Thymus (tissue), 14 donors: ENCODE results near the gene VWA3B. TPM values are rescaled to one million over a fixed set of nuclear protein-coding genes. Genes with fewer than 3 reads are reported as not detected.
"Not testable (repeated sequence)": the region's sequence is repeated elsewhere in the genome, so short reads cannot be mapped to it uniquely, and the experiment has no call there.

Experiments used
- DNase-seq, 9 donors: peaks; one replicate each; pipeline ENCODE4 v3.0.0-alpha.2; 2013; ENCODE audit warnings: low spot score in 9 of 9, low read depth in 6 of 9, missing footprints in 1 of 9
- H3K27ac ChIP-seq, 2 donors: one replicate each; pipeline ENCODE4 v1.5.1; 2013; ENCODE audit warnings: control low read depth in 1 of 2, low read depth in 1 of 2, low read length in 1 of 2, mild to moderate bottlenecking in 1 of 2, moderate library complexity in 1 of 2
- H3K27me3 ChIP-seq, 2 donors: one replicate each; pipeline ENCODE4 v1.5.1; 2013; ENCODE audit warnings: low read length in 1 of 2; ENCODE audit not compliant: control insufficient read depth in 2 of 2, insufficient read depth in 1 of 2
- H3K36me3 ChIP-seq, 2 donors: one replicate each; pipeline ENCODE4 v1.5.1; 2013; ENCODE audit warnings: low read length in 1 of 2, mild to moderate bottlenecking in 1 of 2, moderate library complexity in 1 of 2; ENCODE audit not compliant: control insufficient read depth in 2 of 2, insufficient read depth in 2 of 2
- H3K4me1 ChIP-seq, 2 donors: one replicate each; pipeline ENCODE4 v1.5.1; 2013; ENCODE audit warnings: low read length in 2 of 2; ENCODE audit not compliant: control insufficient read depth in 2 of 2, insufficient read depth in 2 of 2
- H3K4me3 ChIP-seq, 2 donors: one replicate each; pipeline ENCODE4 v1.5.1; 2013; ENCODE audit warnings: low read length in 2 of 2, control low read depth in 1 of 2, mild to moderate bottlenecking in 1 of 2
- H3K9me3 ChIP-seq, 2 donors: one replicate each; pipeline ENCODE4 v1.5.1; 2013; ENCODE audit warnings: low read length in 1 of 2, mild to moderate bottlenecking in 1 of 2; ENCODE audit not compliant: control insufficient read depth in 2 of 2, insufficient read depth in 1 of 2
- WGBS: extraction: QIAGEN DNeasy Blood & Tissue Kit; methylation state at CpG from one replicate; pipeline ENCODE4 v1.1.7; 2013; 5-methylcytosine and 5-hydroxymethylcytosine counted together
- long read RNA-seq, 10 donors: transcript quantifications; one replicate each; lab custom pipeline, GENCODE V29; 2026
- polyA plus RNA-seq: library from polyadenylated mRNA; stranded (reverse); fragments of 200-250 nt; gene quantifications from one replicate; pipeline ENCODE4 v1.2.3, GENCODE V29; 2013
- total RNA-seq: library from RNA; stranded (reverse); fragments of 120-200 nt; gene quantifications from one replicate; pipeline ENCODE4 v1.2.4, GENCODE V29; 2013
- donor health status: healthy.

Gene VWA3B
- 3.2 TPM for total RNA-seq
- polyA plus RNA-seq: 0.30 TPM
- long read RNA-seq, donor 1: 0 reads
- long read RNA-seq, donor 2: 0 reads
- long read RNA-seq, donor 3: 0 reads
- long read RNA-seq, donor 4: 0 reads
- long read RNA-seq, donor 5: 0 reads
- long read RNA-seq, donor 6, partial matches to known transcripts: 0 of 1 reads
- long read RNA-seq, donor 6, other reads (novel, unspliced or antisense): 0 of 1 reads
- long read RNA-seq, donor 7: 0 reads
- long read RNA-seq, donor 8: 0 reads
- long read RNA-seq, donor 9: 0 reads
- long read RNA-seq, donor 10: 0 reads

GRCh38 chr2:98086491-98087446 lies at the start of gene VWA3B:
VWA3B (plus strand) TSS chr2:98087167; CDS start chr2:98093093, 5,926 bp downstream.
- no peaks in the 10 kb centered on the region for H3K36me3 ChIP-seq
- peaks cover 0 to 5% of the 10 kb centered on the region in 2 donors for H3K9me3 ChIP-seq
- peaks cover 9 to 22% of the 10 kb centered on the region in 2 donors for H3K4me1 ChIP-seq
- peaks cover 5 to 27% of the 10 kb centered on the region in 2 donors for H3K27me3 ChIP-seq
- peak within 1 kb of the TSS; percentile 34 to 37 for H3K4me3 ChIP-seq
- WGBS: 7% methylated on average over 74 of the region's 74 CpGs
- peak in 6 of 9 donors; percentile 15 to 59 (median 35) for DNase-seq
- no peak within 1 kb of the TSS for H3K27ac ChIP-seq

- Histone ChIP-seq H3K27me3 (peaks cover 0 to 4% of the 10 kb centered on the region in 2 donors), H3K9me3 (no peaks in the 10 kb centered on the region), H3K36me3 (no peaks in the 10 kb centered on the region), H3K4me3 (no peak overlapping the region), H3K27ac (no peak overlapping the region), H3K4me1 (no peaks in the 10 kb centered on the region)
- 96% methylated on average over 2 of the region's 2 CpGs for WGBS
- DNase-seq: no peak
Observed at GRCh38 chr2:98037206-98037605, 49.8 kb upstream of the VWA3B start.

GRCh38 chr2:98037666-98038336 lies 49.2 kb upstream of the VWA3B start:
- no peak overlapping the region for H3K4me3 ChIP-seq
- H3K36me3 ChIP-seq: no peaks in the 10 kb centered on the region
- DNase-seq: no peak
- H3K9me3 ChIP-seq: no peaks in the 10 kb centered on the region
- peaks cover 0 to 4% of the 10 kb centered on the region in 2 donors for H3K27me3 ChIP-seq
- 96% methylated on average over 2 of the region's 2 CpGs for WGBS
- H3K4me1 ChIP-seq: no peaks in the 10 kb centered on the region
- no peak overlapping the region for H3K27ac ChIP-seq

- Histone ChIP-seq H3K9me3 (no peaks in the 10 kb centered on the region), H3K36me3 (no peaks in the 10 kb centered on the region), H3K27me3 (peaks cover 0 to 4% of the 10 kb centered on the region in 2 donors), H3K4me3 (no peak overlapping the region), H3K27ac (no peak overlapping the region), H3K4me1 (no peaks in the 10 kb centered on the region)
- 84% methylated on average over 12 of the region's 12 CpGs for WGBS
- no peak for DNase-seq
Observed at GRCh38 chr2:98039085-98039756, 47.7 kb upstream of the VWA3B start.

GRCh38 chr2:98040331-98040939 lies 46.5 kb upstream of the VWA3B start:
- 97% methylated on average over 8 of the region's 8 CpGs for WGBS
- H3K9me3 ChIP-seq: no peaks in the 10 kb centered on the region
- H3K27me3 ChIP-seq: no peaks in the 10 kb centered on the region
- H3K4me3 ChIP-seq: no peak overlapping the region
- no peak overlapping the region for H3K27ac ChIP-seq
- no peaks in the 10 kb centered on the region for H3K4me1 ChIP-seq
- H3K36me3 ChIP-seq: no peaks in the 10 kb centered on the region
- DNase-seq: no peak

- Histone ChIP-seq H3K9me3 (no peaks in the 10 kb centered on the region), H3K27ac (no peak overlapping the region), H3K4me3 (no peak overlapping the region), H3K36me3 (no peaks in the 10 kb centered on the region), H3K4me1 (no peaks in the 10 kb centered on the region), H3K27me3 (no peaks in the 10 kb centered on the region)
- DNase-seq: no peak
- WGBS: 97% methylated on average over 1 of the region's 1 CpG
Observed at GRCh38 chr2:98043101-98043500, 43.9 kb upstream of the VWA3B start.

- H3K9me3 ChIP-seq, DNase-seq, H3K27me3 ChIP-seq, H3K4me3 ChIP-seq, H3K4me1 ChIP-seq, H3K36me3 ChIP-seq, H3K27ac ChIP-seq: not testable (repeated sequence)
- 98% methylated on average over 2 of the region's 2 CpGs for WGBS
Observed at GRCh38 chr2:98044730-98045129, 42.2 kb upstream of the VWA3B start.

GRCh38 chr2:98050070-98050469 lies 36.9 kb upstream of the VWA3B start:
- 97% methylated on average over 2 of the region's 2 CpGs for WGBS
- Histone ChIP-seq H3K4me3 (no peak overlapping the region), H3K36me3 (no peaks in the 10 kb centered on the region), H3K4me1 (no peaks in the 10 kb centered on the region), H3K9me3 (no peaks in the 10 kb centered on the region), H3K27ac (no peak overlapping the region), H3K27me3 (no peaks in the 10 kb centered on the region)
- no peak for DNase-seq
